HTERT RPE-1 (cell line): ENCODE measurements around the gene ICAM2.
"Not testable (repeated sequence)": the region's sequence is repeated elsewhere in the genome, so short reads cannot be mapped to it uniquely, and the experiment has no call there.

Experiments
- in situ Hi-C: fragments of 300-500 bp; cut with MboI; formaldehyde crosslinking; loops from 4 replicates; pipeline ENCODE4 v1.14.3; 2020; ENCODE audit warnings: low sequenced_read_pairs

ICAM2 gene

GRCh38 chr17:64045176-64045575 is 24.7 kb upstream of the ICAM2 start:
- in situ Hi-C loops: no loop called here

- in situ Hi-C loops: no loop called here
Measured at GRCh38 chr17:64042700-64043485, 22.5 kb upstream of the ICAM2 start.

DNA sequence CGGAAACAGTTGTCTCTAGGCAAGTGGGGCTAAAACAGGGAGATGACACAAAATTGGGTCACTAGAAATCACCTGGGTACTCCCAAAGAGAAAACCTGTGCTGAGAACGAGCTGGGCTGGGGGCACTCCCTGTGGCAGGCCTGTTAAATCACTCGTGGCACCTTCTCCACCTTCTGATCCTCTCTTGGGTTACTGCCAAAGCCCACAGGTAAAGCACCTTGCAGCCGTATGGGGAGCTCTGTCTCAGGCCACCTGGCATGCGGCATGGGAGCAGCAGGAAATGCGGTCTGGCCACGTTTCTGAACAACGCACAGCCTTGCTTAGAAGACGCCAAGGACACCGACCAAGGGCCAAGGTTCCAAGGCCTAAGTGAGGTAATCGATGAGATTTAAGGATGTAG is 21.5 kb upstream of the ICAM2 start:
- in situ Hi-C loops: no loop called here

- in situ Hi-C loops: no loop called here
Measured at GRCh38 chr17:64040206-64040605, 19.8 kb upstream of the ICAM2 start.

DNA sequence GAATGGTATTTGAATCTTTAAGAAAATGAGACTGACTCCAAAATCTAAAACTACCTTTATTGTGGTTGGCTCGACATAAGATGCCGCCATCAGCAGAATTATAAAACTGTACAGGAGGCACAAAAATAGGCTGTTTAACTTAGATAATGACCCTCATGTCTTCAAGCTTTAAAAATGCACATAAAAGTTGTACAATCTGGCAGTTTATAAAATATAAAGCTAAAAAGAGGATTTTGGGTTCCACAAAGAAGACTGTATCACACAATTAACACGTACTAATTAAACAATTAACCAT is 18.6 kb upstream of the ICAM2 start:
- in situ Hi-C loops: no loop called here

GRCh38 chr17:64038331-64039105 is 18.1 kb upstream of the ICAM2 start:
- in situ Hi-C loops: no loop called here

DNA sequence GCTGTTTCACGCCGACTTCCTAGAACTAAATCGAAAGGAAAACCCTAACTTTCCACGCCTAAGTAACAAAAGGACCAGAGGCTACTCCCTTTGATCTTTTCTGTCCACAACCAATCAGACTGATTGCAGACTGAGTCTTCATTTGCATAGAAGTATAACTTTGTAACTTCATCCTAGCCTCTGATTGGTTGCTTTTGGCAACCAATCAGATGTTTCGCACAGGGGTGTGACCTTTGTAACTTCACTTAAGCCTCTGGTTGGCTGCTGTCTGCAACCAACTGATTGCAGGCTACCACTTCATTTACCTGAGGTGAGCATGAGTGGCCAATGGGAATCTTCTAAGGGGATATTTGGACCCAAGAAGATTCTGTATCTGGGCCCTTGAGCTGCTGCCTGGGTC is 17.4 kb upstream of the ICAM2 start:
- in situ Hi-C loops: no loop called here

DNA sequence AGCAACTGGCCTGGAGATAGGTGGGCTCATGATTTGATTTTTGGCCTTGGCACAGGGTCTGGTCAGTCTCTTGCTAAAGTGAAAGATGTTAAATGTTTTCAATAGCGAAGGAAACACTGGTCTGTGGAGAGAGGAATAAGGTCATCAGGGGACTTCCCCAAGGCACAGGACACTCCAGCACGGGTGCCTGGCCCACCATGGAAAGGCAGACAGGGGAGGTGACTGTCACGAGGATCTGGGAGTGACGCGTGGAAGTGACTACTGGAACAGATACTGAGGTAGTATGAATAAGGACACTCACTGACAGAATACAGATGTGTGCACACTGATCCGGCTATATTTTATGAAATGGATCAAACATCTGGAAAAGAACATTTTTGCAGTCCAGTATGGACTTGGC is 16.7 kb upstream of the ICAM2 start:
- in situ Hi-C loops: no loop called here

DNA sequence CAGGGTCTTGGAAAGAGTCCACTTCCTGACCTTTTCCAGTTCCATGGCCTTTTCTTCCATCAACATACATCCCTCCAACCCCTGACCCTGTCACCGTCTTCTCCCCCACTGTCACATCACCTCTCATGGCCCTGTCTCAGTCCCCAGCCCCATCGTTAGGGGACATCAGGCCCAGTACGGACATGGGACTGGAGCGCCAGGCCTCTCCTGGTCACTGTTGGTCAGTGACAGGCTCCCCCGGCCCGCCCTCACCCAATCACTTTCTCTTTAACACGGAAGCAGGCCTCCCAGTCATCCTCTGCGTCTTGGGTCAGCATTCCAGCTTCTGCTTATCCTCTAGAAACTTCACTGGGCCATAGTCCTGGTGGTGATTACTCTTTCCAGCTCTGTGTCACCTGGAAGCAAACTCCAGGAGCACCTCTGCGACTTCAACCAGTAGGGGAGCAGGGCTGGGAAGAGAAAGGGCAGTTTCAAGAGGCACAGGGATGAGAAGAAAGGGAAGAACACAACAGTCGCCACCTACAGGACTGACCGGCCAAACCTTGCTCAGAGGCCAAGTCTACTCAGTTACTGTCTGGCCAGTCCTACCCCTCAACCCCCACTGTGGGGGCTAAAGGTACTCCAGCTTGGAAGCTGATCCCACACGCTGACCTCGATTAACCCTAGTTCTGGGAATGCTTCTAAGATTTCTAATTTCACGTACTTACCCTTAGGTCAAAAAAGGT is 15.9 kb upstream of the ICAM2 start:
- in situ Hi-C loops: no loop called here

DNA sequence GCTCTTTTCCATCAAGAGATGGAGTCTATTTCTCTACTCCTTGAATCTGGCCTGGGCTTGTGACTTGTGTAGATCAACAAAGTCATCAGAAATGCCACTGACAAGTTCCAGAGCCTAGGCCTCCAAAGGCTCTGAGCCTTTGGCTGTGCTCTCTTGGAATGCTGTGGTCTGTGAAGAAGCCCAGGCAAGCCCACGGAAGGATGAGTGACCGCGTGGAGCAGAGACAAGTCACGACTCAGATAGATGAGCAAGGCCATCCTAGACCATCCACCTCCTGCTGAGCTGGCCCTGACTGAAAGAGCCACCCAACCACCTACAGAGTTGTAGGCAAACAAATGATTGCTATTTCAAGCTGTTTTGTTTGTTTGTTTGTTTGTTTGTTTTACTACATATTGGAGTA is 11.6 kb upstream of the ICAM2 start:
- in situ Hi-C loops: no loop called here

- in situ Hi-C loops: no loop called here
Measured at GRCh38 chr17:64028874-64029464, 8.5 kb upstream of the ICAM2 start.

GRCh38 chr17:64025732-64026294 is 5.4 kb upstream of the ICAM2 start:
- in situ Hi-C loops: no loop called here

DNA sequence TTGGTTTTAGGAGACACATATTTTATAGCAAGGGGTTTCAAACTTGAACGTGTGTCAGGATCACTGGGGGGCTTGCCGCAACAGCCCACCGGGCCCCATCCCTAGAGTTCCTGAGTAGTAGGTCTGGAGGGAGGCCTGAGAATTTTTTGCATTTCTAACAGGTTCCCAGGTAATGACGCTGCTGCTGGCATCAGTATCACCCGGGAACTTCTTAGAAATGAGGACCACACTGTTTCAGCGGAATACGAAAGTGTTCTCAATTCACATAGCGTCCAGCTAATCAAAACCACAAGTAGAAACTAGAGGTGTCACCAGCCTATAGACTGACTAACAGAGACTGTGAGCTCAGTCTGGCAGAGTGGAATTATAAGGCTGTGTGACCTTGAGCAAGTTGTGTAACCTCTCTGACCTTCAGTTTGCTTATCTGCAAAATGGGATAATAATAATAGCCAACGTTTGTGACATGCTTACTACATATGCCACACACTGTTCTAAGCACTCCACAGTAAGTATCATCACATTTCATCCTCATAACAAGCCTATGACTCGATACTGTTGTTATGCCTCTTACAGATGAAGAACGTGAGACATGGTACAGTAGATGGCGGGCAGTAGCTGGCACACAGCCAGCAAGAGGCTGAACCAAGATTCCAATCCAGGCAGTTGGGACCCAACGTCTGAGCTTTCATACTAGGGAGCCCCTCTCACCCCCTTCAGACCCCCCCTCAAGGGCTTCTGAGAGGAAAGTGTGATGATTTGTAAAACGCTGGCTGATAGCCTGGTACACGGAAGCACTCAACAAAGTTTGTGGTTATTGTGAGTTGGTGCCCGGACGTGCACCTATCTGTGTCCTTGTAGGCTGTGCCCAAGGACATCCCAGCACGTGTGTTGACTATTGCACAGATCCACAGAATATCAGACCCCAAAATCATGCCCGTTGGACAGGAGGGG is 4.6 kb upstream of the ICAM2 start:
- in situ Hi-C loops: no loop called here

- in situ Hi-C loops: no loop called here
Measured at GRCh38 chr17:64024215-64024654, 3.8 kb upstream of the ICAM2 start.

DNA sequence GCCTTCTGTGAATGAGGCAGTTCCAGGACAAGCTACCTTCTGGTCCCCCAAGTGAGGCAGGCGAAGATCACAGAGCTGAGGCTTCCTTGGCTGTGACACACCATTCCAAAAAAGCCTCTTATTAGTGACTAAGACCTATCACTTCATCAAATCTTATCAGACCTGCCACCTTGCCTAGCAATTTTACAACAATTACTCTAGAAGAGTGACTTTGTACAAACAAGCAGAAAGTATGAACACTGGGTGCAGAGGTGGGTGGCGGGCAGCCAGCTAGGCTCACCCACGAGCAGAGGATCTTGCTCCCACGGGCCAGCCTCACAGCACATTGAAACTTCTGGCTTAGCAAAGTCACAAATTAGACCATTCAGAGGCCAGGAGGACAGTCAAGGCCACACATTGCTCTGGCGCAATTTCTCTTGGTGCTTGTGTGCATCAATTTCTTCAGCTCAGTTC is 2.2 kb upstream of the ICAM2 start:
- in situ Hi-C loops: no loop called here

- in situ Hi-C loops: not testable (repeated sequence)
Measured at GRCh38 chr17:64019551-64019961, 877 bp downstream of the ICAM2 start.

DNA sequence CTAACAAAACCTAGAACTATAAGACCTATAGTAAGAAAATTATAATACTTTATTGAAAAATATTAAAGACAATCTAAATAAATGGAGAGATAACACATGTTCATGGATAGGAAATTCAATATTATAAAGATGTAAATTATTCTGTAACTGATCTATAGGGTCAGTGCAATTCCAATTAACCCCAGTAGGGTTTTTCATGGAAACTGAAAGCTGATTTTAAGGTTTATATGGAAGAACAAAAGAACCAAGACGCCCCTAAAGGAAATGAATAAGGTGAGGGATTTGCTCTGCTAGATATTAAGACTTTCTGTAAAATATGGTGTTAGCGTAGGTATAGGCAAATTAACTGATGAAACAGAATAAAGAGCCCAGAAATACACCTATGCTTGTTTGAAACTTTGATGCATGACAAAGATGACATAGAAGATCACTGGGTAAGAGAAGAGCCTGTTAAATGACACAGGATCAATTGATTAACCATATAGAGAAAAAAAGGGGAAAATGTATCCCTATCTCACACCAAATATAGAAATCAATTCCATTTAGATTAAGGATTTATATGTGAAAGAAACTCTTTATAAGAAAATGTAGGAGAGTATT is 3.0 kb downstream of the ICAM2 start:
- in situ Hi-C loops: no loop called here

GRCh38 chr17:64016974-64017373 is 3.5 kb downstream of the ICAM2 start:
- in situ Hi-C loops: no loop called here

GRCh38 chr17:64016231-64016784 is 4.1 kb downstream of the ICAM2 start:
- in situ Hi-C loops: no loop called here
